Adipocyte (in vitro differentiated cells): ENCODE data around the gene ANGPTL1.

Experiments used
- DNase-seq: peaks from one replicate; pipeline ENCODE4 v3.0.0-alpha.2; 2015; ENCODE audit warnings: low read depth
- H3K27me3 ChIP-seq: replicated peaks from 2 replicates; pipeline ENCODE4 v1.7.0; 2013; ENCODE audit warnings: mild to moderate bottlenecking, low read length, moderate library complexity; ENCODE audit not compliant: control insufficient read depth, insufficient read depth
- H3K36me3 ChIP-seq: 2 replicates; pipeline ENCODE4 v1.7.0; 2013; ENCODE audit warnings: low read length, mild to moderate bottlenecking, moderate library complexity; ENCODE audit not compliant: control insufficient read depth, insufficient read depth, severe bottlenecking
- H3K4me1 ChIP-seq: 2 replicates; pipeline ENCODE4 v1.7.0; 2013; ENCODE audit warnings: mild to moderate bottlenecking, low read length, moderate library complexity; ENCODE audit not compliant: control insufficient read depth, insufficient read depth
- H3K4me3 ChIP-seq: 2 replicates; pipeline ENCODE4 v1.7.0; 2013; ENCODE audit warnings: mild to moderate bottlenecking, low read length, moderate library complexity
- H3K9ac ChIP-seq: 2 replicates; pipeline ENCODE4 v1.7.0; 2013; ENCODE audit warnings: mild to moderate bottlenecking, low read length, moderate library complexity
- H3K9me3 ChIP-seq: 2 replicates; pipeline ENCODE4 v1.7.0; 2013; ENCODE audit warnings: mild to moderate bottlenecking, low read length, moderate library complexity; ENCODE audit not compliant: control insufficient read depth

The ANGPTL1 gene, protein sequence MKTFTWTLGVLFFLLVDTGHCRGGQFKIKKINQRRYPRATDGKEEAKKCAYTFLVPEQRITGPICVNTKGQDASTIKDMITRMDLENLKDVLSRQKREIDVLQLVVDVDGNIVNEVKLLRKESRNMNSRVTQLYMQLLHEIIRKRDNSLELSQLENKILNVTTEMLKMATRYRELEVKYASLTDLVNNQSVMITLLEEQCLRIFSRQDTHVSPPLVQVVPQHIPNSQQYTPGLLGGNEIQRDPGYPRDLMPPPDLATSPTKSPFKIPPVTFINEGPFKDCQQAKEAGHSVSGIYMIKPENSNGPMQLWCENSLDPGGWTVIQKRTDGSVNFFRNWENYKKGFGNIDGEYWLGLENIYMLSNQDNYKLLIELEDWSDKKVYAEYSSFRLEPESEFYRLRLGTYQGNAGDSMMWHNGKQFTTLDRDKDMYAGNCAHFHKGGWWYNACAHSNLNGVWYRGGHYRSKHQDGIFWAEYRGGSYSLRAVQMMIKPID

GRCh38 chr1:178870944-178871343, at the start of gene ANGPTL1:
Gene ANGPTL1 (minus strand): TSS chr1:178871077. CDS start chr1:178865776, 5,301 bp downstream.
- H3K9ac ChIP-seq: peak within 1 kb of the TSS; percentile 91
- H3K36me3 ChIP-seq: no peaks in the 10 kb centered on the region
- H3K4me3 ChIP-seq: peak within 1 kb of the TSS; percentile 92
- no peaks in the 10 kb centered on the region for H3K27me3 ChIP-seq
- H3K9me3 ChIP-seq: no peaks in the 10 kb centered on the region
- H3K4me1 ChIP-seq: peaks cover 50% of the 10 kb centered on the region
- DNase-seq: peak; percentile 61

GRCh38 chr1:178919581-178919980, 48.7 kb upstream of the ANGPTL1 start:
- peaks cover 14% of the 10 kb centered on the region for H3K36me3 ChIP-seq
- no peaks in the 10 kb centered on the region for H3K27me3 ChIP-seq
- no peak overlapping the region for H3K4me3 ChIP-seq
- H3K4me1 ChIP-seq: peaks cover 15% of the 10 kb centered on the region
- H3K9me3 ChIP-seq: no peaks in the 10 kb centered on the region
- no peak overlapping the region for H3K9ac ChIP-seq
- DNase-seq: no peak

- Histone ChIP-seq H3K27me3 (no peaks in the 10 kb centered on the region), H3K36me3 (peaks cover 13% of the 10 kb centered on the region), H3K9ac (no peak overlapping the region), H3K4me3 (no peak overlapping the region), H3K4me1 (peaks cover 15% of the 10 kb centered on the region), H3K9me3 (no peaks in the 10 kb centered on the region)
- DNase-seq: no peak
These were observed 48.1 kb upstream of the ANGPTL1 start for GRCh38 chr1:178918955-178919354.

DNA sequence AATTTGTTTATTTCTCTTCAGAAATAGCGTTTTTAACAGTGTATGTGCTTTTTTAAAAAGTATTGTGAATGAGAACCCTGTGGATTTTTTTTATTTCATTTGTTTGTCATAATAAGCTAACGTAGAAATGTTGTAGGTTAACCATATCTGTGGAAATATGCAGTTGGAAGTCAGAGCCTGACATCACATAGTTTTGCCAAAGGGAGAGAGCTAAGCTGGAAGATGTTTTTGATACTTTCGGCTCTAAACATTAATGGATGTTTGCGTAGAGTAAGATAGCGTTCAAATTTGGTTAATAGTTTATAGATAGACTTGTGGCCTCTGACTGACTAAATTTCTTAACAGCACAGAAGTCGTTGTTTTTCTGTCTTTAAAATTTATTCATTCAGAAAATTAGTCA, 47.4 kb upstream of the ANGPTL1 start:
- H3K4me1 ChIP-seq: peaks cover 13% of the 10 kb centered on the region
- H3K9me3 ChIP-seq: no peaks in the 10 kb centered on the region
- no peak for DNase-seq
- peaks cover 13% of the 10 kb centered on the region for H3K36me3 ChIP-seq
- no peak overlapping the region for H3K9ac ChIP-seq
- H3K27me3 ChIP-seq: no peaks in the 10 kb centered on the region
- no peak overlapping the region for H3K4me3 ChIP-seq

DNA sequence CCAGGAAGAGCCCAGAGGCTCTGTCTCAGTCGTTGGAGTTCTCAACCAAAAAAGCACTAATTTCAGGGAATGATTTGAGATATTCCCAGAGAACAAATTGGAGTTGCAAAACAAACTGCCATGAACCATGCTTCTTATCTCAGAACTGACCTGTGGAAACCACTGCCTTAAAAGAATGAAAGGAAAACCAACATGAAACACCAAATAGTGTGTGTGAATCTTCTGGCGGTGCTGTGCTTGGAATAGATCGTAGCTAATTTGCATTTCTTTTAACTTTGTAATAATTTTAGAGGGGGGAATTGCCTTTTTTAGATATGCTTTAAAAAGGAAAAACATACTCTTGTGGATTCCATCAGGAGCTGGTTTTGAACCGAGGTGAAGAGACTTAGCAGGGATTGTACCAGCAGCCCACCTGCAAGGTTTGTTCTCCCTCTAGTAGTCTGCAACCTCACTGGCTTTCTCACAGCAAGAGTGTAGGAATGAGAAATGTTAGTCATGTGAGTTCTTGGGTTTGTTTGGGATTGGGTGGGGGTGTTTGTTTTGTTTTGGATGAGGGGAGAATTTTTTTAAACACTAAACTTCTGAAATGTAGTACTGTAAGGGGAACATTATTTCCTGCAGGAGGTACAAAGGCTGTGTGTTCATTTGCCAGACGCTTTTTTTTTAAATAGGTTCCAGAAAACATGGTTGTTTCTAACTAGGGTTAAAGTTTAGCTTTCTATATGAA, 45.7 kb upstream of the ANGPTL1 start:
- peaks cover 15% of the 10 kb centered on the region for H3K4me1 ChIP-seq
- H3K9me3 ChIP-seq: no peaks in the 10 kb centered on the region
- no peak overlapping the region for H3K9ac ChIP-seq
- no peak for DNase-seq
- peaks cover 13% of the 10 kb centered on the region for H3K36me3 ChIP-seq
- H3K4me3 ChIP-seq: no peak overlapping the region
- no peaks in the 10 kb centered on the region for H3K27me3 ChIP-seq

DNA sequence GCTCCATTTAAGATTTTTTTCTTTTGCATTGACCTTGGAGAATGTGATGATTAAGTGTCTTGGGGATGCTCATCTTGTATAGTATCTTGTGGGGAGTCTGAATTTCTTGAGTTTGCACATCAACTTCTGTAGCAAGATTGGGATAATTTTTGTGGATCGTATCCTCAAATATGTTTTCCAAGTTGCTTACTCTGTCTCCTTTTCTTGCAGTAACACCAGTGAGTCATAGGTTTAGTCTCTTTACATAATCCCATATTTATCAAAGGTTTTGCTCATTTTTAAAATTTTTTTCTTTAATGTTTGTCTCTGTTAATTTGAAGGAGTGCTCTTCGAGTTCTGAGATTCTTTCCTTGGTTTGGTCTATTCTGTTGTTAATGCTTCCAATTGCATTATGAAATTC, 41.7 kb upstream of the ANGPTL1 start:
- H3K4me1 ChIP-seq: peaks cover 20% of the 10 kb centered on the region
- DNase-seq: no peak

DNA sequence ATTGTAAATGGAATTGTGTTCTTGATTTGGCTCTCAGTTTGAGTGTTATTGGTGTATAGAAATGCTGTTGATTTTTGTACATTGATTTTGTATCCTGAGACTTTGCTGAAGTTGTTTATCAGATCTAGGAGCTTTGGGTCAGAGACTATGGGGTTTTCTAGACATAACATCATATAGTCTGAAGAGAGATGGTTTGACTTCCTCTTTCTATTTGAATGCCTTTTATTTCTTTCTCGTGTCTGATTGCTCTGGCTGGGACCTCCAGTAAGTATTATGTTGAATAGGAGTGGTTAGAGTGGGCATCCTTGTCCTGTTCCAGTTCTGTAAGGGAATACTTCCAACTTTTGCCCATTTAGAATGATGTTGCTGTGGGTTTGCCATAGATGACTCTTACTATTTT, 39.1 kb upstream of the ANGPTL1 start:
- H3K9ac ChIP-seq: no peak overlapping the region
- H3K4me1 ChIP-seq: peaks cover 20% of the 10 kb centered on the region
- DNase-seq: no peak
- peaks cover 11% of the 10 kb centered on the region for H3K36me3 ChIP-seq
- H3K9me3 ChIP-seq: no peaks in the 10 kb centered on the region
- H3K4me3 ChIP-seq: no peak overlapping the region
- no peaks in the 10 kb centered on the region for H3K27me3 ChIP-seq

More for the DNA sequence above, 41.7 kb upstream of the ANGPTL1 start:
- Histone ChIP-seq H3K9me3 (no peaks in the 10 kb centered on the region), H3K4me3 (no peak overlapping the region), H3K27me3 (no peaks in the 10 kb centered on the region), H3K9ac (no peak overlapping the region), H3K36me3 (peaks cover 10% of the 10 kb centered on the region)

GRCh38 chr1:178908358-178908757, 37.5 kb upstream of the ANGPTL1 start:
- H3K27me3 ChIP-seq: no peaks in the 10 kb centered on the region
- no peak overlapping the region for H3K9ac ChIP-seq
- no peak overlapping the region for H3K4me3 ChIP-seq
- H3K4me1 ChIP-seq: peaks cover 20% of the 10 kb centered on the region
- peaks cover 12% of the 10 kb centered on the region for H3K36me3 ChIP-seq
- H3K9me3 ChIP-seq: no peaks in the 10 kb centered on the region
- DNase-seq: peak; percentile 79

GRCh38 chr1:178901482-178902125, 30.7 kb upstream of the ANGPTL1 start:
- Histone ChIP-seq H3K9ac (no peak overlapping the region), H3K9me3 (no peaks in the 10 kb centered on the region), H3K4me1 (no peaks in the 10 kb centered on the region), H3K4me3 (no peak overlapping the region), H3K27me3 (no peaks in the 10 kb centered on the region), H3K36me3 (peaks cover 29% of the 10 kb centered on the region)
- no peak for DNase-seq

DNA sequence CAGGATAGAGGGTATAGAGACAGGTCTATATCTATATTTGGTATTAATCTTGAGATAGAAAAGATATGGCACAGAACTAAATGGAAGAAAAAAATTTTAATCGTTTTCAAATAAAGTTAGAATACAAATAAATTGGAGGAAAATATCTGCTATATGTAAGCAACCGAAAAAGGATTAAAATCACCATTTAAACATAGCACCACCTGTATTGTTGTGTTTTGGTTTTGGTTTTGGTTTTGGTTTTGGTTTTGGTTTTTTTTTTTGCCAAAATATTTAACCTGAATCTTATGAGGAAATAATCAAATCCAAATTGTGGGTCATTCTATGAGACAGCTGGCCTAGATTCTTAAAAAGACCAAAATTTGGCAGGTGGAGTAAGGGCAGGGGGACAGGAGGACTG, 28.5 kb upstream of the ANGPTL1 start:
- H3K27me3 ChIP-seq: no peaks in the 10 kb centered on the region
- DNase-seq: no peak
- H3K4me3 ChIP-seq: no peak overlapping the region
- peaks cover 38% of the 10 kb centered on the region for H3K36me3 ChIP-seq
- H3K9me3 ChIP-seq: no peaks in the 10 kb centered on the region
- H3K4me1 ChIP-seq: no peaks in the 10 kb centered on the region
- H3K9ac ChIP-seq: no peak overlapping the region

GRCh38 chr1:178898401-178898800, 27.5 kb upstream of the ANGPTL1 start:
- no peak for DNase-seq
- no peaks in the 10 kb centered on the region for H3K4me1 ChIP-seq
- no peaks in the 10 kb centered on the region for H3K9me3 ChIP-seq
- no peak overlapping the region for H3K4me3 ChIP-seq
- H3K9ac ChIP-seq: no peak overlapping the region
- peaks cover 45% of the 10 kb centered on the region for H3K36me3 ChIP-seq
- H3K27me3 ChIP-seq: no peaks in the 10 kb centered on the region
